Measurements from ENCODE around the gene ERF. TPM values are rescaled to one million over a fixed set of nuclear protein-coding genes. Genes with fewer than 3 reads are reported as not detected.

Gene ERF
- total and polyA plus RNA-seq, 10 of the 15 experiments (the other 5 are each of a cell fraction or from before 2014, with no cell fraction given), result 0.02 to 51.8 (median 14.4) TPM

GRCh38 chr19:42201489-42202289 lies 53.2 kb downstream of the ERF start:
- Histone ChIP-seq H3K4me2 (ENCODE audit: control insufficient read depth, insufficient read depth) (peak overlapping the region; percentile 90), H3K79me2 (ENCODE audit: control insufficient read depth, insufficient read depth, low read length) (peaks cover 9% of the 10 kb centered on the region), H3K27me3 (replicated peaks in 1 of 2; ENCODE audit: control insufficient read depth in 2 of 2, insufficient read depth in 2 of 2, low read length in 1 of 2) (no peaks in the 10 kb centered on the region), H3K9ac (ENCODE audit: control insufficient read depth, insufficient read depth, low read length) (peak overlapping the region; percentile 73), H3K4me3 (peak overlapping the region; percentile 56), H3K36me3 (ENCODE audit: control insufficient read depth in 2 of 2, insufficient read depth in 2 of 2, low read length in 1 of 2) (peaks cover 18 to 32% of the 10 kb centered on the region in 2 experiments), H3K27ac (ENCODE audit: control insufficient read depth, insufficient read depth) (peak overlapping the region; percentile 95), H4K20me1 (ENCODE audit: control insufficient read depth, insufficient read depth) (no peaks in the 10 kb centered on the region), H2AFZ (ENCODE audit: control insufficient read depth, low read depth, low read length) (peak overlapping the region; percentile 15), H3K4me1 (ENCODE audit: control insufficient read depth, insufficient read depth, low read length) (peaks cover 58% of the 10 kb centered on the region), H3K9me3 (replicated peaks; ENCODE audit: control insufficient read depth, insufficient read depth, low read length) (no peaks in the 10 kb centered on the region; the same call in 2 of the 3 replicates)
- intact Hi-C loops (cut with micrococcal nuclease; ENCODE audit: unreplicated experiment), result loop anchor here (2.0 kb wide), 1 partner anchor 15 kb away; the partner anchor contains the start of gene DEDD2
- ChIA-PET POLR2A (interaction anchor here (0.7 to 3.4 kb wide), 6 partner anchors 11 to 126 kb away, joined by 3 to 22 read pairs (median 4); partner anchors contain the start of genes DEDD2, GSK3A, POU2F2 and ZNF574), RAD21 (ENCODE audit: unreplicated experiment) (interaction anchor here (1.0 to 4.6 kb wide), 4 partner anchors 15 to 78 kb away, joined by 3 to 20 read pairs (median 4); partner anchors contain the start of gene POU2F2), CTCF (interaction anchor here (0.9 to 2.7 kb wide), 10 partner anchors 16 to 244 kb away, joined by 3 to 11 read pairs (median 4); partner anchors contain the start of genes DEDD2, GSK3A and ZNF526), SMC1A (ENCODE audit: uncharacterized antibody, unreplicated experiment) (interaction anchor here (0.6 to 6.0 kb wide), 9 partner anchors 11 to 80 kb away, joined by 3 to 23 read pairs (median 4); partner anchors contain the start of genes DEDD2 and ZNF526)
- DNase-seq (ENCODE audit: low read depth, low spot score), result peak; percentile 68
- whole genome bisulfite sequencing (ENCODE audit: insufficient coverage, insufficient replicate concordance, low lambda C conversion rate, missing lambda C conversion rate), result 0% methylated on average over 6 of the region's 6 CpGs
- in situ Hi-C loops (cut with MboI), result no loop called here
- no TSS peak for BruUV-seq (replicated peaks)
- ATAC-seq, result peak; percentile 73
- FAIRE-seq, result peak; percentile 86
- no peak for TF ChIP-seq ZNF207 (IDR thresholded peaks at IDR 0.05; ENCODE audit: borderline replicate concordance)
- no peak for TF ChIP-seq JUND (IDR thresholded peaks at IDR 0.05; ENCODE audit: low read depth, low read length)
- TF ChIP-seq SREBF2 (IDR thresholded peaks at IDR 0.05; ENCODE audit: low read length), result no peak
- no peak for TF ChIP-seq RBBP5 (conservative IDR thresholded peaks at IDR 0.05)
- TF ChIP-seq, protein P1, sequence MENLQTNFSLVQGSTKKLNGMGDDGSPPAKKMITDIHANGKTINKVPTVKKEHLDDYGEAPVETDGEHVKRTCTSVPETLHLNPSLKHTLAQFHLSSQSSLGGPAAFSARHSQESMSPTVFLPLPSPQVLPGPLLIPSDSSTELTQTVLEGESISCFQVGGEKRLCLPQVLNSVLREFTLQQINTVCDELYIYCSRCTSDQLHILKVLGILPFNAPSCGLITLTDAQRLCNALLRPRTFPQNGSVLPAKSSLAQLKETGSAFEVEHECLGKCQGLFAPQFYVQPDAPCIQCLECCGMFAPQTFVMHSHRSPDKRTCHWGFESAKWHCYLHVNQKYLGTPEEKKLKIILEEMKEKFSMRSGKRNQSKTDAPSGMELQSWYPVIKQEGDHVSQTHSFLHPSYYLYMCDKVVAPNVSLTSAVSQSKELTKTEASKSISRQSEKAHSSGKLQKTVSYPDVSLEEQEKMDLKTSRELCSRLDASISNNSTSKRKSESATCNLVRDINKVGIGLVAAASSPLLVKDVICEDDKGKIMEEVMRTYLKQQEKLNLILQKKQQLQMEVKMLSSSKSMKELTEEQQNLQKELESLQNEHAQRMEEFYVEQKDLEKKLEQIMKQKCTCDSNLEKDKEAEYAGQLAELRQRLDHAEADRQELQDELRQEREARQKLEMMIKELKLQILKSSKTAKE (IDR thresholded peaks at IDR 0.05; ENCODE audit: low read depth, poor library complexity, severe bottlenecking), result no peak
- no peak for TF ChIP-seq KAT2A (conservative IDR thresholded peaks at IDR 0.05; ENCODE audit: control insufficient read depth, low read depth, low read length)
- TF ChIP-seq ZSCAN29 (IDR thresholded peaks at IDR 0.05), result no peak
- TF ChIP-seq SMARCA5 (IDR thresholded peaks at IDR 0.05), result peak; percentile 91
- TF ChIP-seq RELA (IDR thresholded peaks at IDR 0.05; ENCODE audit: borderline replicate concordance, partially characterized antibody), result peak; percentile 40
- TF ChIP-seq, protein P2, sequence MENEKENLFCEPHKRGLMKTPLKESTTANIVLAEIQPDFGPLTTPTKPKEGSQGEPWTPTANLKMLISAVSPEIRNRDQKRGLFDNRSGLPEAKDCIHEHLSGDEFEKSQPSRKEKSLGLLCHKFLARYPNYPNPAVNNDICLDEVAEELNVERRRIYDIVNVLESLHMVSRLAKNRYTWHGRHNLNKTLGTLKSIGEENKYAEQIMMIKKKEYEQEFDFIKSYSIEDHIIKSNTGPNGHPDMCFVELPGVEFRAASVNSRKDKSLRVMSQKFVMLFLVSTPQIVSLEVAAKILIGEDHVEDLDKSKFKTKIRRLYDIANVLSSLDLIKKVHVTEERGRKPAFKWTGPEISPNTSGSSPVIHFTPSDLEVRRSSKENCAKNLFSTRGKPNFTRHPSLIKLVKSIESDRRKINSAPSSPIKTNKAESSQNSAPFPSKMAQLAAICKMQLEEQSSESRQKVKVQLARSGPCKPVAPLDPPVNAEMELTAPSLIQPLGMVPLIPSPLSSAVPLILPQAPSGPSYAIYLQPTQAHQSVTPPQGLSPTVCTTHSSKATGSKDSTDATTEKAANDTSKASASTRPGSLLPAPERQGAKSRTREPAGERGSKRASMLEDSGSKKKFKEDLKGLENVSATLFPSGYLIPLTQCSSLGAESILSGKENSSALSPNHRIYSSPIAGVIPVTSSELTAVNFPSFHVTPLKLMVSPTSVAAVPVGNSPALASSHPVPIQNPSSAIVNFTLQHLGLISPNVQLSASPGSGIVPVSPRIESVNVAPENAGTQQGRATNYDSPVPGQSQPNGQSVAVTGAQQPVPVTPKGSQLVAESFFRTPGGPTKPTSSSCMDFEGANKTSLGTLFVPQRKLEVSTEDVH (IDR thresholded peaks at IDR 0.05; ENCODE audit: low read depth, partially characterized antibody), result no peak
- no peak for TF ChIP-seq ZNF384 (IDR thresholded peaks at IDR 0.05; ENCODE audit: borderline replicate concordance, low read depth, low read length)
- TF ChIP-seq ASH2L (IDR thresholded peaks at IDR 0.05; ENCODE audit: borderline replicate concordance, low read depth), result no peak
- TF ChIP-seq NFYA (IDR thresholded peaks at IDR 0.05; ENCODE audit: borderline replicate concordance, low read depth, low read length), result no peak
- no peak for TF ChIP-seq SIX5 (IDR thresholded peaks at IDR 0.05; ENCODE audit: low read depth, low read length, severe bottlenecking)
- no peak for TF ChIP-seq NFXL1 (IDR thresholded peaks at IDR 0.05; ENCODE audit: borderline replicate concordance)
- no peak for TF ChIP-seq USF2 (IDR thresholded peaks at IDR 0.05; ENCODE audit: borderline replicate concordance, low read depth, low read length)
- peak; percentile 26; the same call in 1 of the 2 replicates for TF ChIP-seq PAX5 (IDR thresholded peaks at IDR 0.05; ENCODE audit: borderline replicate concordance, low read depth, low read length)
- TF ChIP-seq NBN (IDR thresholded peaks at IDR 0.05), result peak; percentile 88
